Suprapubic skin (tissue), 4 donors: ENCODE results near the gene ST6GAL2. TPM values are rescaled to one million over a fixed set of nuclear protein-coding genes. Genes with fewer than 3 reads are reported as not detected.

ENCODE experiments used
- DNase-seq, 2 donors: peaks; one replicate each; pipeline ENCODE4 v3.0.0-alpha.2; 2019; ENCODE audit warnings: low spot score in 2 of 2
- H3K27ac ChIP-seq: fragments of 200-600 bp; sonication (generic); one replicate; pipeline ENCODE4 v1.5.1; 2019
- H3K27me3 ChIP-seq: fragments of 200-600 bp; sonication (generic); one replicate; pipeline ENCODE4 v1.5.1; 2019
- H3K36me3 ChIP-seq: fragments of 200-600 bp; sonication (generic); one replicate; pipeline ENCODE4 v1.5.1; 2019
- H3K4me1 ChIP-seq: fragments of 200-600 bp; sonication (generic); one replicate; pipeline ENCODE4 v1.5.1; 2019
- H3K4me3 ChIP-seq: fragments of 200-600 bp; sonication (generic); one replicate; pipeline ENCODE4 v1.5.1; 2019; ENCODE audit warnings: mild to moderate bottlenecking
- H3K9me3 ChIP-seq: fragments of 200-600 bp; sonication (generic); one replicate; pipeline ENCODE4 v1.5.1; 2019
- EP300 ChIP-seq: sonication (generic); formaldehyde crosslinking; IDR thresholded peaks from one replicate; pipeline ENCODE4 v1.6.1; 2017; ENCODE audit warnings: antibody characterized with exemption
- POLR2A ChIP-seq, 2 donors: fragments of 450-650 bp; IDR thresholded peaks; one replicate each; pipeline ENCODE4 v1.6.1; 2017; ENCODE audit warnings: antibody characterized with exemption in 2 of 2, mild to moderate bottlenecking in 2 of 2, moderate library complexity in 2 of 2
- POLR2AphosphoS5 ChIP-seq, 3 donors: sonication (generic); formaldehyde crosslinking; IDR thresholded peaks; one replicate each; pipeline ENCODE4 v1.6.1; 2017; ENCODE audit warnings: antibody characterized with exemption in 3 of 3
- WGBS: methylation state at CpG from one replicate; pipeline ENCODE4 v1.1.5; 2018; 5-methylcytosine and 5-hydroxymethylcytosine counted together
- total RNA-seq, 4 donors: library from RNA; depleted of rRNA; stranded (reverse); fragments of >200 nt; gene quantifications; one replicate each; pipeline ENCODE4 v1.1.0, GENCODE V29; 2016
- TF ChIP-seq, protein P1 (sequence below), 2 donors: fragments of 200-600 bp in 1 of 2; fragments of 450-650 bp in 1 of 2; sonication (generic) in 1 of 2; IDR thresholded peaks; one replicate each; pipeline ENCODE4 v1.5.1; 2016 to 2019; ENCODE audit warnings: antibody characterized with exemption in 2 of 2, mild to moderate bottlenecking in 1 of 2, moderate library complexity in 1 of 2

Gene ST6GAL2
- total RNA-seq, 4 donors from 2014 or later: 0.79 to 5.3 (median 1.3) TPM

DNA sequence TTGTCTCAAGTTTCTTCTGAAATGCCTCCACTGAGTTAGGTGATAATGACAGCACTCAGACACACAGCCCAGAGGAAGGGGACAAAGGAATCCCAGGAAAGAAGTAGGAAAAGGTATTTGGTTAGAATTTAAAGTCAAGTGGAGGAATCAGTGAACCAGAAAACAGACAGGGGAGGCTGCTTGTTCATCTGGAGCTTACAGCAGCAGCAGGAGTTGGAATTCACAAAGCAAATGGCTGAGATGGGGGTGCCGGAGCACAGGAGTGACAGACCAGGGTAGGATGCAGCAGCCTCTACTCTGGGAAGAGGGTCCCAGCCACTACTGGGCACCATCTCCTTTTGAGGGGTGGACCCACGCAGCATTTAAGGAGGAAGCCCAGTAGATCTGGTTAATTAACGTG lies 104.8 kb downstream of the ST6GAL2 start:
- no peaks in the 10 kb centered on the region for H3K27me3 ChIP-seq
- WGBS: 93% methylated on average over 3 of the region's 3 CpGs
- no peaks in the 10 kb centered on the region for H3K36me3 ChIP-seq
- H3K27ac ChIP-seq: no peak overlapping the region
- no peaks in the 10 kb centered on the region for H3K4me1 ChIP-seq
- H3K9me3 ChIP-seq: no peaks in the 10 kb centered on the region
- no peak for DNase-seq
- H3K4me3 ChIP-seq: no peak overlapping the region
- TF ChIP-seq, protein P1, sequence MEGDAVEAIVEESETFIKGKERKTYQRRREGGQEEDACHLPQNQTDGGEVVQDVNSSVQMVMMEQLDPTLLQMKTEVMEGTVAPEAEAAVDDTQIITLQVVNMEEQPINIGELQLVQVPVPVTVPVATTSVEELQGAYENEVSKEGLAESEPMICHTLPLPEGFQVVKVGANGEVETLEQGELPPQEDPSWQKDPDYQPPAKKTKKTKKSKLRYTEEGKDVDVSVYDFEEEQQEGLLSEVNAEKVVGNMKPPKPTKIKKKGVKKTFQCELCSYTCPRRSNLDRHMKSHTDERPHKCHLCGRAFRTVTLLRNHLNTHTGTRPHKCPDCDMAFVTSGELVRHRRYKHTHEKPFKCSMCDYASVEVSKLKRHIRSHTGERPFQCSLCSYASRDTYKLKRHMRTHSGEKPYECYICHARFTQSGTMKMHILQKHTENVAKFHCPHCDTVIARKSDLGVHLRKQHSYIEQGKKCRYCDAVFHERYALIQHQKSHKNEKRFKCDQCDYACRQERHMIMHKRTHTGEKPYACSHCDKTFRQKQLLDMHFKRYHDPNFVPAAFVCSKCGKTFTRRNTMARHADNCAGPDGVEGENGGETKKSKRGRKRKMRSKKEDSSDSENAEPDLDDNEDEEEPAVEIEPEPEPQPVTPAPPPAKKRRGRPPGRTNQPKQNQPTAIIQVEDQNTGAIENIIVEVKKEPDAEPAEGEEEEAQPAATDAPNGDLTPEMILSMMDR (IDR thresholded peaks at IDR 0.05): no peak
- no peak for TF ChIP-seq POLR2AphosphoS5 (IDR thresholded peaks at IDR 0.05)
- no peak for TF ChIP-seq EP300
- TF ChIP-seq POLR2A (IDR thresholded peaks at IDR 0.05): no peak

DNA sequence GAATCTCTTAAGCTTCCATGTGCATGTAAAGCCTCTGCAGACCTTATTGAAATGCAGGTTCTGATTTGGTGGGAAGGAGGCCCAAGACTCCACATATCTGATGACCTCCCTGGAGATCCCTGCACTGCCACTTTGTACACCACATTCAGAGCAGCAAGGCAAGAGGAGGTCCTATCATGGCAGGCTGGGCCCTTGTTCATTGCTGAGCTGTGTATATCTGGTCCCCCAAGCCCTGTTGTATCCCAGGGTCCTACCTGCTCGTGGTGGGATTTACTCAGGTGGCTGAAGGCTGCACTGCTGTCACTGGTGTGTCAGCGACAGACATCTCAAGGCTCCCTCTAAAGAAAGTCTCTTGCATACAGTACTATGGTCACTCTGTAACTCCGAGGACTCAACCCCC lies 114.2 kb downstream of the ST6GAL2 start:
- no peak for DNase-seq
- 75% methylated on average over 2 of the region's 3 CpGs for WGBS

GRCh38 chr2:106770986-106771385 lies 115.0 kb downstream of the ST6GAL2 start:
- TF ChIP-seq POLR2AphosphoS5 (IDR thresholded peaks at IDR 0.05) (no peak), POLR2A (IDR thresholded peaks at IDR 0.05) (no peak), EP300 (no peak)
- TF ChIP-seq, protein P1 (IDR thresholded peaks at IDR 0.05): no peak
- H3K9me3 ChIP-seq: no peaks in the 10 kb centered on the region
- 91% methylated on average over 2 of the region's 2 CpGs for WGBS
- no peak overlapping the region for H3K27ac ChIP-seq
- no peaks in the 10 kb centered on the region for H3K27me3 ChIP-seq
- H3K4me1 ChIP-seq: no peaks in the 10 kb centered on the region
- H3K4me3 ChIP-seq: no peak overlapping the region
- H3K36me3 ChIP-seq: no peaks in the 10 kb centered on the region
- DNase-seq: no peak

More for the DNA sequence above, 114.2 kb downstream of the ST6GAL2 start:
- Histone ChIP-seq H3K27ac (no peak overlapping the region), H3K4me1 (no peaks in the 10 kb centered on the region), H3K4me3 (no peak overlapping the region), H3K9me3 (no peaks in the 10 kb centered on the region), H3K36me3 (no peaks in the 10 kb centered on the region), H3K27me3 (no peaks in the 10 kb centered on the region)
- TF ChIP-seq POLR2AphosphoS5 (IDR thresholded peaks at IDR 0.05): no peak
- TF ChIP-seq, protein P1 (IDR thresholded peaks at IDR 0.05): no peak
- no peak for TF ChIP-seq POLR2A (IDR thresholded peaks at IDR 0.05)
- TF ChIP-seq EP300: no peak

DNA sequence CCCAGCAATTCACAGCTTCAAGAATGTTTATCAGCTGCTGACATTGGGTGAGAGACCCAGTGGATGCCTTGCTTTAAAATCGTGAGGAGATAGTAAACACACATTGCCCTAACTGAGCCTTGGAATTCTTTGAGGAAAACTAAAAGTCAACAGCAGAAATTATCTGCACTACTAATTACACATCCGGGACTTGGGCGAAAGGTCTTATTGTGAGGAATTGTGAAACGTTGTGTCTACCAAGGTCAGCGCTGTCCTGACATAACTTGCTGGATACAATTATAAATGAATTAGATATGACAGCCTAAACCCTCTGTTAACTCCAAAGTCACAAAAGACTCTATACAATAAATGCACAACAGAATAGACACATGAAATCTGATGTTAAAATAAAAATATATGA lies 121.4 kb downstream of the ST6GAL2 start:
- Histone ChIP-seq H3K9me3 (no peaks in the 10 kb centered on the region), H3K27me3 (no peaks in the 10 kb centered on the region), H3K4me3 (no peak overlapping the region), H3K4me1 (no peaks in the 10 kb centered on the region), H3K36me3 (no peaks in the 10 kb centered on the region), H3K27ac (no peak overlapping the region)
- no peak for DNase-seq
- 78% methylated on average over 5 of the region's 5 CpGs for WGBS
- TF ChIP-seq POLR2AphosphoS5 (IDR thresholded peaks at IDR 0.05) (no peak), POLR2A (IDR thresholded peaks at IDR 0.05) (no peak), EP300 (no peak)
- TF ChIP-seq, protein P1 (IDR thresholded peaks at IDR 0.05): no peak

GRCh38 chr2:106759966-106760365 lies 126.0 kb downstream of the ST6GAL2 start:
- no peaks in the 10 kb centered on the region for H3K36me3 ChIP-seq
- H3K27ac ChIP-seq: no peak overlapping the region
- no peaks in the 10 kb centered on the region for H3K27me3 ChIP-seq
- no peaks in the 10 kb centered on the region for H3K9me3 ChIP-seq
- TF ChIP-seq EP300 (no peak), POLR2A (IDR thresholded peaks at IDR 0.05) (no peak), POLR2AphosphoS5 (IDR thresholded peaks at IDR 0.05) (no peak)
- TF ChIP-seq, protein P1 (IDR thresholded peaks at IDR 0.05): no peak
- H3K4me3 ChIP-seq: no peak overlapping the region
- no peak for DNase-seq
- no peaks in the 10 kb centered on the region for H3K4me1 ChIP-seq
- WGBS: 86% methylated on average over 2 of the region's 2 CpGs
